Lower leg skin (tissue), 3 donors: ENCODE results near the gene XAGE1A.
"Not testable (repeated sequence)": the region's sequence is repeated elsewhere in the genome, so short reads cannot be mapped to it uniquely, and the experiment has no call there.

Experiments used
- CTCF ChIP-seq, 3 donors: fragments of 450-650 bp; IDR thresholded peaks; one replicate each; pipeline ENCODE4 v1.5.1; 2016; ENCODE audit warnings: antibody characterized with exemption in 3 of 3, mild to moderate bottlenecking in 3 of 3, moderate library complexity in 2 of 3
- POLR2A ChIP-seq, 2 donors: fragments of 450-650 bp; IDR thresholded peaks; one replicate each; pipeline ENCODE4 v1.6.1; 2016 to 2017; ENCODE audit warnings: antibody characterized with exemption in 2 of 2, mild to moderate bottlenecking in 1 of 2, moderate library complexity in 1 of 2

GRCh38 chrX:52548769-52549168 is 53.2 kb downstream of the XAGE1A start:
- not testable (repeated sequence) for TF ChIP-seq POLR2A, CTCF (IDR thresholded peaks at IDR 0.05)
